ENCODE data around the gene TRRAP.

TRRAP gene

GRCh38 chr7:98887038-98887437, 8.7 kb downstream of the TRRAP start:
- no peak overlapping the region for H3K4me3 Mint-ChIP-seq
- TF ChIP-seq CTCF (IDR thresholded peaks at IDR 0.05; ENCODE audit: unreplicated experiment in 3 of 3) = no peak

GRCh38 chr7:98892609-98893008, 14.3 kb downstream of the TRRAP start:
- Mint-ChIP-seq H3K36me3 (ENCODE audit: low read depth) (peaks cover 61% of the 10 kb centered on the region), H3K27me3 (ENCODE audit: low read depth) (no peaks in the 10 kb centered on the region), H3K27ac (no peak overlapping the region), H3K4me1 (no peaks in the 10 kb centered on the region), H3K4me3 (no peak overlapping the region), H3K9me3 (no peaks in the 10 kb centered on the region)
- TF ChIP-seq CTCF (IDR thresholded peaks at IDR 0.05; ENCODE audit: unreplicated experiment in 3 of 3) = no peak

More at GRCh38 chr7:98887038-98887437, 8.7 kb downstream of the TRRAP start:
- Mint-ChIP-seq H3K36me3 (ENCODE audit: low read depth) (peaks cover 46% of the 10 kb centered on the region), H3K27ac (no peak overlapping the region), H3K9me3 (no peaks in the 10 kb centered on the region), H3K4me1 (no peaks in the 10 kb centered on the region), H3K27me3 (ENCODE audit: low read depth) (no peaks in the 10 kb centered on the region)

- Mint-ChIP-seq H3K27me3 (ENCODE audit: low read depth) (no peaks in the 10 kb centered on the region), H3K9me3 (no peaks in the 10 kb centered on the region)
Measured at GRCh38 chr7:98899816-98900215, 21.5 kb downstream of the TRRAP start.

GRCh38 chr7:98900815-98901214, 22.5 kb downstream of the TRRAP start:
- Mint-ChIP-seq H3K36me3 (ENCODE audit: low read depth) (peaks cover 82% of the 10 kb centered on the region), H3K27me3 (ENCODE audit: low read depth) (no peaks in the 10 kb centered on the region), H3K27ac (no peak overlapping the region), H3K4me1 (no peaks in the 10 kb centered on the region), H3K4me3 (no peak overlapping the region), H3K9me3 (no peaks in the 10 kb centered on the region)
- no peak for TF ChIP-seq CTCF (IDR thresholded peaks at IDR 0.05; ENCODE audit: unreplicated experiment in 3 of 3)

More at GRCh38 chr7:98899816-98900215, 21.5 kb downstream of the TRRAP start:
- no peak overlapping the region for H3K4me3 Mint-ChIP-seq
- peaks cover 79% of the 10 kb centered on the region for H3K36me3 Mint-ChIP-seq (ENCODE audit: low read depth)
- TF ChIP-seq CTCF (IDR thresholded peaks at IDR 0.05; ENCODE audit: unreplicated experiment in 3 of 3) = no peak
- no peak overlapping the region for H3K27ac Mint-ChIP-seq
- H3K4me1 Mint-ChIP-seq = no peaks in the 10 kb centered on the region

- H3K36me3 Mint-ChIP-seq (ENCODE audit: low read depth) = peaks cover 81% of the 10 kb centered on the region
- TF ChIP-seq CTCF (IDR thresholded peaks at IDR 0.05; ENCODE audit: unreplicated experiment in 3 of 3) = no peak
- H3K27me3 Mint-ChIP-seq (ENCODE audit: low read depth) = no peaks in the 10 kb centered on the region
- H3K9me3 Mint-ChIP-seq = no peaks in the 10 kb centered on the region
- no peak overlapping the region for H3K4me3 Mint-ChIP-seq
- no peaks in the 10 kb centered on the region for H3K4me1 Mint-ChIP-seq
- H3K27ac Mint-ChIP-seq = no peak overlapping the region
Measured at GRCh38 chr7:98902523-98902922, 24.2 kb downstream of the TRRAP start.

GRCh38 chr7:98903246-98903645, 24.9 kb downstream of the TRRAP start:
- Mint-ChIP-seq H3K36me3 (ENCODE audit: low read depth) (peaks cover 82% of the 10 kb centered on the region), H3K27ac (no peak overlapping the region), H3K4me3 (no peak overlapping the region), H3K9me3 (no peaks in the 10 kb centered on the region), H3K27me3 (ENCODE audit: low read depth) (no peaks in the 10 kb centered on the region), H3K4me1 (no peaks in the 10 kb centered on the region)
- TF ChIP-seq CTCF (IDR thresholded peaks at IDR 0.05; ENCODE audit: unreplicated experiment in 3 of 3) = no peak

Measured in nephron (organoid).